Neural cell (in vitro differentiated cells): ENCODE measurements around the gene COL24A1.

Experiments
- CTCF ChIP-seq: fragments of 450-650 bp; IDR thresholded peaks from 2 replicates; pipeline ENCODE4 v1.5.1; 2014; ENCODE audit warnings: antibody characterized with exemption, mild to moderate bottlenecking, moderate library complexity; ENCODE audit not compliant: poor library complexity, severe bottlenecking
- EP300 ChIP-seq: fragments of 450-650 bp; conservative IDR thresholded peaks from 2 replicates; pipeline ENCODE4 v1.6.1; 2014; ENCODE audit warnings: antibody characterized with exemption, mild to moderate bottlenecking, moderate library complexity; ENCODE audit not compliant: poor library complexity, severe bottlenecking
- EZH2 ChIP-seq: fragments of 200-600, 300-800 bp; shearing (Covaris generic), sonication (generic); IDR thresholded peaks from 2 replicates; pipeline ENCODE4 v1.6.1; 2014; ENCODE audit warnings: antibody characterized with exemption, low read length, borderline replicate concordance, mild to moderate bottlenecking; ENCODE audit not compliant: insufficient read depth, poor library complexity, severe bottlenecking
- POLR2AphosphoS5 ChIP-seq: IDR thresholded peaks from 2 replicates; pipeline ENCODE4 v1.6.1; 2012
- REST ChIP-seq: IDR thresholded peaks from 2 replicates; pipeline ENCODE4 v1.6.1; 2012; ENCODE audit warnings: borderline replicate concordance
- SMC3 ChIP-seq: fragments of 450-650 bp; conservative IDR thresholded peaks from 2 replicates; pipeline ENCODE4 v1.6.1; 2014; ENCODE audit warnings: antibody characterized with exemption, mild to moderate bottlenecking, moderate library complexity; ENCODE audit not compliant: poor library complexity

- TF ChIP-seq CTCF = no peak
- TF ChIP-seq EZH2 = no peak
- TF ChIP-seq POLR2AphosphoS5 = no peak
- TF ChIP-seq REST = no peak
- no peak for TF ChIP-seq EP300
- TF ChIP-seq SMC3 = no peak
These were observed 17.8 kb downstream of the COL24A1 start for GRCh38 chr1:86138746-86139145.
